Body of pancreas (tissue), 4 donors: ENCODE results near the gene EXOC3. TPM values are rescaled to one million over a fixed set of nuclear protein-coding genes. Genes with fewer than 3 reads are reported as not detected.

ENCODE experiments used
- ATAC-seq: fragments of 150-250 bp; one replicate; pipeline ENCODE4 v1.9.1; 2016
- DNase-seq, 4 donors: peaks; one replicate each; pipeline ENCODE4 v3.0.0-alpha.2; 2019
- H3K27ac ChIP-seq, 4 donors: fragments of 200-600 bp; sonication (generic); 1 replicate in 3 of 4; 2 replicates in 1 of 4; pipeline versions ENCODE4 v1.5.1 to v1.6.1; 2016 to 2019; ENCODE audit warnings: mild to moderate bottlenecking in 1 of 4, mixed read lengths in 1 of 4, moderate library complexity in 1 of 4
- H3K27me3 ChIP-seq, 2 donors: fragments of 200-600 bp; sonication (generic); one replicate each; pipeline ENCODE4 v1.6.0; 2016; ENCODE audit warnings: mild to moderate bottlenecking in 1 of 2
- H3K36me3 ChIP-seq, 2 donors: fragments of 200-600 bp; sonication (generic); replicated peaks in 1 of 2; 2 replicates each; pipeline ENCODE4 v1.5.1; 2016; ENCODE audit warnings: low read depth in 2 of 2; ENCODE audit not compliant: insufficient read depth in 1 of 2
- H3K4me1 ChIP-seq: fragments of 200-600 bp; sonication (generic); one replicate; pipeline ENCODE4 v1.6.0; 2016
- H3K4me3 ChIP-seq, 2 donors: fragments of 200-600 bp; sonication (generic); 1 replicate in 1 of 2; 2 replicates in 1 of 2; pipeline ENCODE4 v1.5.1; 2016 to 2019
- H3K9me3 ChIP-seq, 3 donors: fragments of 200-600 bp; sonication (generic); 1 replicate in 2 of 3; 2 replicates in 1 of 3; pipeline ENCODE4 v1.5.1; 2016
- POLR2A ChIP-seq, 3 donors: fragments of 450-650 bp; IDR thresholded peaks; one replicate each; pipeline ENCODE4 v1.6.1; 2016; ENCODE audit warnings: antibody characterized with exemption in 3 of 3, mild to moderate bottlenecking in 2 of 3
- WGBS, 2 donors: methylation state at CpG; one replicate each; pipeline ENCODE4 v1.1.5; 2017; 5-methylcytosine and 5-hydroxymethylcytosine counted together
- intact Hi-C: fragments of 100-400 bp; cut with DNase I; formaldehyde crosslinking; loops from one replicate; pipeline ENCODE4 v1.15.1; 2023
- total RNA-seq, 2 donors: library from RNA; depleted of rRNA; stranded (reverse); fragments of >200 nt; gene quantifications; one replicate each; pipeline ENCODE4 v1.1.0, GENCODE V29; 2016
- TF ChIP-seq, protein P1 (sequence below), 7 experiments: fragments of 450-650 bp in 4 of 7; fragments of 200-600 bp in 3 of 7; sonication (generic) in 3 of 7; IDR thresholded peaks; one replicate each; pipeline ENCODE4 v1.5.1; 2016 to 2019; ENCODE audit warnings: antibody characterized with exemption in 7 of 7

The EXOC3 gene
- total RNA-seq, 2 donors from 2014 or later, result 32.2 to 79.1 TPM

- WGBS, 2 donors, result 76 to 83% methylated on average over 5 of the region's 6 CpGs
These were observed 25.4 kb downstream of the EXOC3 start for GRCh38 chr5:468401-468800.

GRCh38 chr5:469752-470483, 26.9 kb downstream of the EXOC3 start:
- Histone ChIP-seq H3K27me3 (no peaks in the 10 kb centered on the region), H3K9me3 (no peaks in the 10 kb centered on the region), H3K36me3 (peaks cover 0 to 3% of the 10 kb centered on the region in 2 donors), H3K4me1 (peaks cover 27% of the 10 kb centered on the region), H3K27ac (no peak overlapping the region), H3K4me3 (no peak overlapping the region)
- ATAC-seq (no peak), DNase-seq (peak in 1 of 4 donors; percentile 10)
- WGBS, 2 donors, result 92% methylated on average over 18 to 19 of the region's 19 CpGs
- intact Hi-C loops, result loop anchor here (10.0 kb wide), 1 partner anchor 135 kb away; no protein-coding TSS in a partner anchor
- TF ChIP-seq POLR2A (IDR thresholded peaks at IDR 0.05), result no peak
- TF ChIP-seq, protein P1, sequence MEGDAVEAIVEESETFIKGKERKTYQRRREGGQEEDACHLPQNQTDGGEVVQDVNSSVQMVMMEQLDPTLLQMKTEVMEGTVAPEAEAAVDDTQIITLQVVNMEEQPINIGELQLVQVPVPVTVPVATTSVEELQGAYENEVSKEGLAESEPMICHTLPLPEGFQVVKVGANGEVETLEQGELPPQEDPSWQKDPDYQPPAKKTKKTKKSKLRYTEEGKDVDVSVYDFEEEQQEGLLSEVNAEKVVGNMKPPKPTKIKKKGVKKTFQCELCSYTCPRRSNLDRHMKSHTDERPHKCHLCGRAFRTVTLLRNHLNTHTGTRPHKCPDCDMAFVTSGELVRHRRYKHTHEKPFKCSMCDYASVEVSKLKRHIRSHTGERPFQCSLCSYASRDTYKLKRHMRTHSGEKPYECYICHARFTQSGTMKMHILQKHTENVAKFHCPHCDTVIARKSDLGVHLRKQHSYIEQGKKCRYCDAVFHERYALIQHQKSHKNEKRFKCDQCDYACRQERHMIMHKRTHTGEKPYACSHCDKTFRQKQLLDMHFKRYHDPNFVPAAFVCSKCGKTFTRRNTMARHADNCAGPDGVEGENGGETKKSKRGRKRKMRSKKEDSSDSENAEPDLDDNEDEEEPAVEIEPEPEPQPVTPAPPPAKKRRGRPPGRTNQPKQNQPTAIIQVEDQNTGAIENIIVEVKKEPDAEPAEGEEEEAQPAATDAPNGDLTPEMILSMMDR (IDR thresholded peaks at IDR 0.05), result no peak

More at GRCh38 chr5:468401-468800, 25.4 kb downstream of the EXOC3 start:
- TF ChIP-seq, protein P1 (IDR thresholded peaks at IDR 0.05), result no peak
- no peak for TF ChIP-seq POLR2A (IDR thresholded peaks at IDR 0.05)
- intact Hi-C loops, result no loop called here
- Histone ChIP-seq H3K4me3 (no peak overlapping the region), H3K4me1 (peaks cover 20% of the 10 kb centered on the region), H3K27me3 (no peaks in the 10 kb centered on the region), H3K9me3 (no peaks in the 10 kb centered on the region), H3K27ac (no peak overlapping the region), H3K36me3 (peaks cover 0 to 3% of the 10 kb centered on the region in 2 donors)
- ATAC-seq, result no peak
- peak in 1 of 4 donors; percentile 6 for DNase-seq

- Histone ChIP-seq H3K9me3 (no peaks in the 10 kb centered on the region), H3K4me1 (peaks cover 38% of the 10 kb centered on the region), H3K27me3 (peaks cover 0 to 8% of the 10 kb centered on the region in 2 donors), H3K27ac (no peak overlapping the region), H3K36me3 (peaks cover 0 to 2% of the 10 kb centered on the region in 2 donors), H3K4me3 (no peak overlapping the region)
- no peak for TF ChIP-seq POLR2A (IDR thresholded peaks at IDR 0.05)
- TF ChIP-seq, protein P1 (IDR thresholded peaks at IDR 0.05), result no peak
- ATAC-seq (no peak), DNase-seq (peak in 1 of 4 donors; percentile 18)
- intact Hi-C loops, result loop anchor here (10.0 kb wide), 1 partner anchor 134 kb away; no protein-coding TSS in a partner anchor
- 85% methylated on average over 24 to 31 of the region's 31 CpGs for WGBS, 2 donors
These were observed 28.2 kb downstream of the EXOC3 start for GRCh38 chr5:470961-471749.

- 72 to 82% methylated on average over 6 of the region's 6 CpGs for WGBS, 2 donors
- intact Hi-C loops, result loop anchor here (10.0 kb wide), 1 partner anchor 133 kb away; no protein-coding TSS in a partner anchor
These were observed 28.7 kb downstream of the EXOC3 start for GRCh38 chr5:471750-472058.

More at GRCh38 chr5:471750-472058, 28.7 kb downstream of the EXOC3 start:
- Histone ChIP-seq H3K9me3 (no peaks in the 10 kb centered on the region), H3K36me3 (peaks cover 0 to 2% of the 10 kb centered on the region in 2 donors), H3K4me1 (peaks cover 38% of the 10 kb centered on the region), H3K27ac (peak overlapping the region in 2 of 4 donors; percentile 81 to 86), H3K27me3 (peaks cover 0 to 13% of the 10 kb centered on the region in 2 donors), H3K4me3 (peak overlapping the region in 1 of 2 donors; percentile 34)
- TF ChIP-seq, protein P1 (IDR thresholded peaks at IDR 0.05), result no peak
- TF ChIP-seq POLR2A (IDR thresholded peaks at IDR 0.05), result no peak
- no peak for ATAC-seq
- no peak for DNase-seq
